SK-N-SH treated with all-trans-retinoic acid at 6 μM for 48 hours (cell line): ENCODE results near the gene TTC33.

Experiments
- ARNTL ChIP-seq: fragments of 450-650 bp; formaldehyde crosslinking; IDR thresholded peaks from 2 replicates; pipeline ENCODE4 v1.5.0; 2020; ENCODE audit warnings: low read depth, mild to moderate bottlenecking, moderate library complexity, borderline replicate concordance
- CSDC2 ChIP-seq: fragments of 250-450 bp; sonication (Bioruptor Pico); IDR thresholded peaks from 2 replicates; pipeline ENCODE4 v1.5.0; 2020; ENCODE audit warnings: mild to moderate bottlenecking, moderate library complexity
- GLIS3 ChIP-seq: fragments of 250-450 bp; sonication (Bioruptor Pico); IDR thresholded peaks from 2 replicates; pipeline ENCODE4 v1.5.0; 2020; ENCODE audit warnings: mild to moderate bottlenecking, moderate library complexity
- OSR1 ChIP-seq: fragments of 250-450 bp; sonication (Bioruptor Pico); IDR thresholded peaks from 2 replicates; pipeline ENCODE4 v1.8.0; 2022; ENCODE audit warnings: moderate library complexity, mild to moderate bottlenecking, inconsistent platforms
- TCF4 ChIP-seq: fragments of 250-450 bp; sonication (Bioruptor Pico); IDR thresholded peaks from 2 replicates; pipeline ENCODE4 v1.8.0; 2021; ENCODE audit warnings: mild to moderate bottlenecking, moderate library complexity, borderline replicate concordance
- TOX ChIP-seq: fragments of 250-450 bp; sonication (Bioruptor Pico); IDR thresholded peaks from 2 replicates; pipeline ENCODE4 v1.8.0; 2021; ENCODE audit warnings: mild to moderate bottlenecking, moderate library complexity, borderline replicate concordance
- ZC3H10 ChIP-seq: fragments of 250-450 bp; sonication (Bioruptor Pico); IDR thresholded peaks from 2 replicates; pipeline ENCODE4 v1.5.1; 2021; ENCODE audit warnings: mild to moderate bottlenecking, moderate library complexity
- ZFP3 ChIP-seq: fragments of 250-450 bp; sonication (Bioruptor Pico); IDR thresholded peaks from 2 replicates; pipeline ENCODE4 v1.5.0; 2020; ENCODE audit warnings: mild to moderate bottlenecking, moderate library complexity
- ZFP30 ChIP-seq: fragments of 450-650 bp; formaldehyde crosslinking; IDR thresholded peaks from 2 replicates; pipeline ENCODE4 v1.5.0; 2022; ENCODE audit warnings: mild to moderate bottlenecking, moderate library complexity
- ZNF70 ChIP-seq: fragments of 450-650 bp; formaldehyde crosslinking; IDR thresholded peaks from 2 replicates; pipeline ENCODE4 v1.5.0; 2020; ENCODE audit warnings: mild to moderate bottlenecking, moderate library complexity
- TF ChIP-seq, protein P1 (sequence below): fragments of 250-450 bp; sonication (Bioruptor Pico); IDR thresholded peaks from 2 replicates; pipeline ENCODE4 v1.5.1; 2020; ENCODE audit warnings: low read depth, mild to moderate bottlenecking, moderate library complexity
- TF ChIP-seq, protein P2 (sequence below): fragments of 250-450 bp; sonication (Bioruptor Pico); IDR thresholded peaks from 2 replicates; pipeline ENCODE4 v1.5.1; 2021; ENCODE audit warnings: mild to moderate bottlenecking, moderate library complexity
- TF ChIP-seq, protein P3 (sequence below): fragments of 250-450 bp; sonication (Bioruptor Pico); IDR thresholded peaks from 2 replicates; pipeline ENCODE4 v1.5.0; 2020; ENCODE audit warnings: mild to moderate bottlenecking, moderate library complexity
- TF ChIP-seq, protein P4 (sequence below): fragments of 250-450 bp; sonication (Bioruptor Pico); IDR thresholded peaks from 2 replicates; pipeline ENCODE4 v1.8.0; 2020; ENCODE audit warnings: mild to moderate bottlenecking, moderate library complexity, borderline replicate concordance

DNA sequence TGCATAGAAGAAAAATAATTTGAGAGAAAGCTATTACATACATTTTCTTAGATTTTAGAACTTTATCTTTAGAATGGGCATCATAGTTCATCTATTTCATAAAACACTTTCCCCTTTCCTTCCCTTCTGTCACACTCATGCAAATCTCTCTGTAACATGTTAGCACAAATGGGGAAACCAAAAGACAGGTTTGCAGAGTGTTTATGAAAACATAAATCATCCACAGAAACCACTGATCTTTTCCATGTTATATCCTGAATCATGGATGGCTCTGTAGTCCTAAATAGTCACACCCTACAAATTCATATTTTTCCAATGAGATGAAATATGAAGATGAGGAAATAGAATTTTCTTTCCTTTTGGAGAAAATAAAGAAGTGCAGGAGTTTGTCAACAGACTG lies 198.9 kb downstream of the TTC33 start:
- TF ChIP-seq ZFP30 (CRISPR knock-in tag) (no peak), ARNTL (CRISPR knock-in tag) (no peak), TCF4 (CRISPR knock-in tag) (no peak), ZFP3 (CRISPR knock-in tag) (no peak), ZNF70 (CRISPR knock-in tag) (no peak), ZC3H10 (no peak), CSDC2 (CRISPR knock-in tag) (no peak), OSR1 (CRISPR knock-in tag) (no peak), TOX (CRISPR knock-in tag) (no peak), GLIS3 (CRISPR knock-in tag) (no peak)
- TF ChIP-seq, protein P1, sequence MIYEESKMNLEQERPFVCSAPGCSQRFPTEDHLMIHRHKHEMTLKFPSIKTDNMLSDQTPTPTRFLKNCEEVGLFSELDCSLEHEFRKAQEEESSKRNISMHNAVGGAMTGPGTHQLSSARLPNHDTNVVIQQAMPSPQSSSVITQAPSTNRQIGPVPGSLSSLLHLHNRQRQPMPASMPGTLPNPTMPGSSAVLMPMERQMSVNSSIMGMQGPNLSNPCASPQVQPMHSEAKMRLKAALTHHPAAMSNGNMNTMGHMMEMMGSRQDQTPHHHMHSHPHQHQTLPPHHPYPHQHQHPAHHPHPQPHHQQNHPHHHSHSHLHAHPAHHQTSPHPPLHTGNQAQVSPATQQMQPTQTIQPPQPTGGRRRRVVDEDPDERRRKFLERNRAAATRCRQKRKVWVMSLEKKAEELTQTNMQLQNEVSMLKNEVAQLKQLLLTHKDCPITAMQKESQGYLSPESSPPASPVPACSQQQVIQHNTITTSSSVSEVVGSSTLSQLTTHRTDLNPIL (CRISPR knock-in tag): no peak
- TF ChIP-seq, protein P2, sequence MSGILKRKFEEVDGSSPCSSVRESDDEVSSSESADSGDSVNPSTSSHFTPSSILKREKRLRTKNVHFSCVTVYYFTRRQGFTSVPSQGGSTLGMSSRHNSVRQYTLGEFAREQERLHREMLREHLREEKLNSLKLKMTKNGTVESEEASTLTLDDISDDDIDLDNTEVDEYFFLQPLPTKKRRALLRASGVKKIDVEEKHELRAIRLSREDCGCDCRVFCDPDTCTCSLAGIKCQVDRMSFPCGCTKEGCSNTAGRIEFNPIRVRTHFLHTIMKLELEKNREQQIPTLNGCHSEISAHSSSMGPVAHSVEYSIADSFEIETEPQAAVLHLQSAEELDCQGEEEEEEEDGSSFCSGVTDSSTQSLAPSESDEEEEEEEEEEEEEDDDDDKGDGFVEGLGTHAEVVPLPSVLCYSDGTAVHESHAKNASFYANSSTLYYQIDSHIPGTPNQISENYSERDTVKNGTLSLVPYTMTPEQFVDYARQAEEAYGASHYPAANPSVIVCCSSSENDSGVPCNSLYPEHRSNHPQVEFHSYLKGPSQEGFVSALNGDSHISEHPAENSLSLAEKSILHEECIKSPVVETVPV: no peak
- TF ChIP-seq, protein P3, sequence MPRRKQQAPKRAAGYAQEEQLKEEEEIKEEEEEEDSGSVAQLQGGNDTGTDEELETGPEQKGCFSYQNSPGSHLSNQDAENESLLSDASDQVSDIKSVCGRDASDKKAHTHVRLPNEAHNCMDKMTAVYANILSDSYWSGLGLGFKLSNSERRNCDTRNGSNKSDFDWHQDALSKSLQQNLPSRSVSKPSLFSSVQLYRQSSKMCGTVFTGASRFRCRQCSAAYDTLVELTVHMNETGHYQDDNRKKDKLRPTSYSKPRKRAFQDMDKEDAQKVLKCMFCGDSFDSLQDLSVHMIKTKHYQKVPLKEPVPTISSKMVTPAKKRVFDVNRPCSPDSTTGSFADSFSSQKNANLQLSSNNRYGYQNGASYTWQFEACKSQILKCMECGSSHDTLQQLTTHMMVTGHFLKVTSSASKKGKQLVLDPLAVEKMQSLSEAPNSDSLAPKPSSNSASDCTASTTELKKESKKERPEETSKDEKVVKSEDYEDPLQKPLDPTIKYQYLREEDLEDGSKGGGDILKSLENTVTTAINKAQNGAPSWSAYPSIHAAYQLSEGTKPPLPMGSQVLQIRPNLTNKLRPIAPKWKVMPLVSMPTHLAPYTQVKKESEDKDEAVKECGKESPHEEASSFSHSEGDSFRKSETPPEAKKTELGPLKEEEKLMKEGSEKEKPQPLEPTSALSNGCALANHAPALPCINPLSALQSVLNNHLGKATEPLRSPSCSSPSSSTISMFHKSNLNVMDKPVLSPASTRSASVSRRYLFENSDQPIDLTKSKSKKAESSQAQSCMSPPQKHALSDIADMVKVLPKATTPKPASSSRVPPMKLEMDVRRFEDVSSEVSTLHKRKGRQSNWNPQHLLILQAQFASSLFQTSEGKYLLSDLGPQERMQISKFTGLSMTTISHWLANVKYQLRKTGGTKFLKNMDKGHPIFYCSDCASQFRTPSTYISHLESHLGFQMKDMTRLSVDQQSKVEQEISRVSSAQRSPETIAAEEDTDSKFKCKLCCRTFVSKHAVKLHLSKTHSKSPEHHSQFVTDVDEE (CRISPR knock-in tag): no peak
- TF ChIP-seq, protein P4, sequence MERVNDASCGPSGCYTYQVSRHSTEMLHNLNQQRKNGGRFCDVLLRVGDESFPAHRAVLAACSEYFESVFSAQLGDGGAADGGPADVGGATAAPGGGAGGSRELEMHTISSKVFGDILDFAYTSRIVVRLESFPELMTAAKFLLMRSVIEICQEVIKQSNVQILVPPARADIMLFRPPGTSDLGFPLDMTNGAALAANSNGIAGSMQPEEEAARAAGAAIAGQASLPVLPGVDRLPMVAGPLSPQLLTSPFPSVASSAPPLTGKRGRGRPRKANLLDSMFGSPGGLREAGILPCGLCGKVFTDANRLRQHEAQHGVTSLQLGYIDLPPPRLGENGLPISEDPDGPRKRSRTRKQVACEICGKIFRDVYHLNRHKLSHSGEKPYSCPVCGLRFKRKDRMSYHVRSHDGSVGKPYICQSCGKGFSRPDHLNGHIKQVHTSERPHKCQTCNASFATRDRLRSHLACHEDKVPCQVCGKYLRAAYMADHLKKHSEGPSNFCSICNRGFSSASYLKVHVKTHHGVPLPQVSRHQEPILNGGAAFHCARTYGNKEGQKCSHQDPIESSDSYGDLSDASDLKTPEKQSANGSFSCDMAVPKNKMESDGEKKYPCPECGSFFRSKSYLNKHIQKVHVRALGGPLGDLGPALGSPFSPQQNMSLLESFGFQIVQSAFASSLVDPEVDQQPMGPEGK (CRISPR knock-in tag): no peak
